GM12878 (cell line): ENCODE data around the gene PLXNB3. TPM values are rescaled to one million over a fixed set of nuclear protein-coding genes. Genes with fewer than 3 reads are reported as not detected.
A peak's percentile ranks its signal among the peaks of the same experiment; 100 is the strongest.

Experiments
- CBFB ChIP-seq: IDR thresholded peaks from 2 replicates; pipeline ENCODE4 v1.6.1; 2016; ENCODE audit warnings: antibody characterized with exemption, low read depth
- CHD2 ChIP-seq: IDR thresholded peaks from 2 replicates; pipeline ENCODE4 v1.6.1; 2011; ENCODE audit warnings: low read depth, low read length, improper control_type of control experiment, borderline replicate concordance
- FOS ChIP-seq: IDR thresholded peaks from 3 replicates; pipeline ENCODE4 v1.6.1; 2011; ENCODE audit warnings: borderline replicate concordance; ENCODE audit not compliant: insufficient read length; ENCODE audit errors: extremely low read depth
- HCFC1 ChIP-seq: fragments of 150-350 bp; IDR thresholded peaks from 2 replicates; pipeline ENCODE4 v1.6.1; 2014; ENCODE audit warnings: low read length
- IKZF1 ChIP-seq: fragments of 450-650 bp; conservative IDR thresholded peaks from 2 replicates; pipeline ENCODE4 v1.6.1; 2017; ENCODE audit warnings: antibody characterized with exemption, mild to moderate bottlenecking
- JUNB ChIP-seq: IDR thresholded peaks from 2 replicates; pipeline ENCODE4 v1.6.1; 2016; ENCODE audit warnings: antibody characterized with exemption, mild to moderate bottlenecking
- MTA3 ChIP-seq: IDR thresholded peaks from 2 replicates; pipeline ENCODE4 v1.6.1; 2012; ENCODE audit warnings: low read length, inconsistent platforms, borderline replicate concordance
- RELA ChIP-seq: fragments of 450-650 bp; IDR thresholded peaks from 2 replicates; pipeline ENCODE4 v1.8.0; 2014; ENCODE audit warnings: borderline replicate concordance; ENCODE audit not compliant: partially characterized antibody
- SMAD1 ChIP-seq: fragments of 450-650 bp; IDR thresholded peaks from 2 replicates; pipeline ENCODE4 v1.6.1; 2018; ENCODE audit warnings: mild to moderate bottlenecking, low read depth; ENCODE audit not compliant: partially characterized antibody
- SREBF1 ChIP-seq: IDR thresholded peaks from 2 replicates; pipeline ENCODE4 v1.6.1; 2012; ENCODE audit warnings: mild to moderate bottlenecking, low read length
- ZSCAN29 ChIP-seq: fragments of 450-650 bp; IDR thresholded peaks from 2 replicates; pipeline ENCODE4 v1.6.1; 2017; ENCODE audit warnings: mild to moderate bottlenecking, moderate library complexity
- polyA plus RNA-seq, 11 experiments: library from polyadenylated mRNA; depleted of rRNA in 4 of 11; unstranded in 6 of 11; stranded (reverse) in 5 of 11; fragments of >200 nt; fragmentation: Nextera tagmentation in 4 of 11; fragmentation: Illumina TruSeq in 1 of 11; extraction: Ambion mirVana in 4 of 11; extraction: Trizol in 1 of 11; gene quantifications; 1 replicate in 1 of 11; 2 replicates in 10 of 11; pipeline versions ENCODE4 v1.2.1 to v1.2.3, GENCODE V29; 2011 to 2016; ENCODE audit warnings: inconsistent platforms in 2 of 11, missing spikeins in 2 of 11, low read depth in 1 of 11
- total RNA-seq, 4 experiments: library from RNA; depleted of rRNA in 3 of 4; stranded (reverse); fragments of >200 nt in 3 of 4; fragmentation: Illumina TruSeq in 1 of 4; extraction: Trizol in 1 of 4; gene quantifications; 2 replicates each; pipeline versions ENCODE4 v1.2.1 to v1.2.3, GENCODE V29; 2013 to 2021
- TF ChIP-seq, protein P1 (sequence below): IDR thresholded peaks from 2 replicates; pipeline ENCODE4 v1.6.1; 2011; ENCODE audit warnings: mild to moderate bottlenecking, low read depth, low read length, moderate library complexity; ENCODE audit not compliant: insufficient replicate concordance
- TF ChIP-seq, protein P2 (sequence below): fragments of 450-650 bp; formaldehyde crosslinking; IDR thresholded peaks from 2 replicates; pipeline ENCODE4 v1.5.0; 2022; ENCODE audit warnings: mild to moderate bottlenecking, missing genetic modification characterization
- TF ChIP-seq, protein P3 (sequence below): fragments of 450-650 bp; IDR thresholded peaks from 2 replicates; pipeline ENCODE4 v1.6.1; 2017; ENCODE audit warnings: antibody characterized with exemption, mild to moderate bottlenecking, moderate library complexity
- TF ChIP-seq, protein P4 (sequence below): fragments of 450-650 bp; IDR thresholded peaks from 2 replicates; pipeline ENCODE4 v1.6.1; 2016; ENCODE audit warnings: mild to moderate bottlenecking

Gene PLXNB3
- total and polyA plus RNA-seq, 10 of the 15 experiments (the other 5 are each of a cell fraction or from before 2014, with no cell fraction given), result 0.06 to 0.68 (median 0.19) TPM; not detected in 4

DNA sequence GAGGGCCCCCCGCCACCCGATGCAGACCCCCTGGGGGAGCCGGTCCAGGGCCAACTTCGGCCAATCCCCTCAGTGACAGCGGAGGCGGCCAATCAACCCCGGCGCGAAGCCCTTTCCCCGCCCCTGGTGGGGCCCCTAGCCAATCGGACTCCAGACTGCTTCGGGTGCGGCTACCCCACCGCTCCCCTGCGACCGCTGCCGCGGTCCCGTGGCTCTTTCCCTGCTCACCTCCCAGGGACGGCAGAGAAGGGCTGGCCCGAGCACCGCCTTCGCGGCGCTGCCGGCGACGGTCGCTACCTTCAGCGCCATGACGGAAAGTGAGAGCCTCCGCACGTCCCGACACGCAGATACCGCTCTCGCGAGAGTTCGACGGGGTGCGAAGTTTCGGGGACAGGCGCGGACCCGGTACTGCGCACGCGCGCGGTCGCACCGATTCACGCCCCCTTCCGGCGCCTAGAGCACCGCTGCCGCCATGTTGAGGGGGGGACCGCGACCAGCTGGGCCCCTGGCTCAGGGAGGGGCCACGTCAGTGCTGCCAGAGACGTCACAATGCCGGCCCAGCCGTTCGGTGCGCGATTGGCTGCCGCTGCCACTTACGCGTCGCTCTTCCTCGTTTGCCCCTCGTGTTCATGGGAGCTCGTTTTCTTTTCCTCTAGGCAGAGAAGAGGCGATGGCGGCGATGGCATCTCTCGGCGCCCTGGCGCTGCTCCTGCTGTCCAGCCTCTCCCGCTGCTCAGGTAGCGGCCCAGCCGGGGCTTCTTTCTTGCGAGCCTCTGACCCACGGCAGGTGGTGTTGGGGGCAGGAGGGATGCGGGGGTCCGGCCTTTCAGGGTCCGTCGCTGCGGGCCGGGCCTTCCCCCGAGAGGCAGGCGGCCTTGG is 30.2 kb downstream of the PLXNB3 start, which contains the start of the genes IDH3G and SSR4 (continued):
- TF ChIP-seq, protein P1, sequence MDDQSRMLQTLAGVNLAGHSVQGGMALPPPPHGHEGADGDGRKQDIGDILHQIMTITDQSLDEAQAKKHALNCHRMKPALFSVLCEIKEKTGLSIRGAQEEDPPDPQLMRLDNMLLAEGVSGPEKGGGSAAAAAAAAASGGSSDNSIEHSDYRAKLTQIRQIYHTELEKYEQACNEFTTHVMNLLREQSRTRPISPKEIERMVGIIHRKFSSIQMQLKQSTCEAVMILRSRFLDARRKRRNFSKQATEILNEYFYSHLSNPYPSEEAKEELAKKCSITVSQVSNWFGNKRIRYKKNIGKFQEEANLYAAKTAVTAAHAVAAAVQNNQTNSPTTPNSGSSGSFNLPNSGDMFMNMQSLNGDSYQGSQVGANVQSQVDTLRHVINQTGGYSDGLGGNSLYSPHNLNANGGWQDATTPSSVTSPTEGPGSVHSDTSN, result peak; percentile 94
- TF ChIP-seq ZSCAN29 (no peak), IKZF1 (peak; percentile 41; the same call in 1 of the 2 replicates), MTA3 (no peak), JUNB (no peak), FOS (peak; percentile 35), SMAD1 (no peak), SREBF1 (no peak), RELA (no peak), HCFC1 (peak; percentile 37), CBFB (no peak), CHD2 (peak; percentile 99)
- TF ChIP-seq, protein P2, sequence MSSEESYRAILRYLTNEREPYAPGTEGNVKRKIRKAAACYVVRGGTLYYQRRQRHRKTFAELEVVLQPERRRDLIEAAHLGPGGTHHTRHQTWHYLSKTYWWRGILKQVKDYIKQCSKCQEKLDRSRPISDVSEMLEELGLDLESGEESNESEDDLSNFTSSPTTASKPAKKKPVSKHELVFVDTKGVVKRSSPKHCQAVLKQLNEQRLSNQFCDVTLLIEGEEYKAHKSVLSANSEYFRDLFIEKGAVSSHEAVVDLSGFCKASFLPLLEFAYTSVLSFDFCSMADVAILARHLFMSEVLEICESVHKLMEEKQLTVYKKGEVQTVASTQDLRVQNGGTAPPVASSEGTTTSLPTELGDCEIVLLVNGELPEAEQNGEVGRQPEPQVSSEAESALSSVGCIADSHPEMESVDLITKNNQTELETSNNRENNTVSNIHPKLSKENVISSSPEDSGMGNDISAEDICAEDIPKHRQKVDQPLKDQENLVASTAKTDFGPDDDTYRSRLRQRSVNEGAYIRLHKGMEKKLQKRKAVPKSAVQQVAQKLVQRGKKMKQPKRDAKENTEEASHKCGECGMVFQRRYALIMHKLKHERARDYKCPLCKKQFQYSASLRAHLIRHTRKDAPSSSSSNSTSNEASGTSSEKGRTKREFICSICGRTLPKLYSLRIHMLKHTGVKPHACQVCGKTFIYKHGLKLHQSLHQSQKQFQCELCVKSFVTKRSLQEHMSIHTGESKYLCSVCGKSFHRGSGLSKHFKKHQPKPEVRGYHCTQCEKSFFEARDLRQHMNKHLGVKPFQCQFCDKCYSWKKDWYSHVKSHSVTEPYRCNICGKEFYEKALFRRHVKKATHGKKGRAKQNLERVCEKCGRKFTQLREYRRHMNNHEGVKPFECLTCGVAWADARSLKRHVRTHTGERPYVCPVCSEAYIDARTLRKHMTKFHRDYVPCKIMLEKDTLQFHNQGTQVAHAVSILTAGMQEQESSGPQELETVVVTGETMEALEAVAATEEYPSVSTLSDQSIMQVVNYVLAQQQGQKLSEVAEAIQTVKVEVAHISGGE (CRISPR knock-in tag), result no peak
- TF ChIP-seq, protein P3, sequence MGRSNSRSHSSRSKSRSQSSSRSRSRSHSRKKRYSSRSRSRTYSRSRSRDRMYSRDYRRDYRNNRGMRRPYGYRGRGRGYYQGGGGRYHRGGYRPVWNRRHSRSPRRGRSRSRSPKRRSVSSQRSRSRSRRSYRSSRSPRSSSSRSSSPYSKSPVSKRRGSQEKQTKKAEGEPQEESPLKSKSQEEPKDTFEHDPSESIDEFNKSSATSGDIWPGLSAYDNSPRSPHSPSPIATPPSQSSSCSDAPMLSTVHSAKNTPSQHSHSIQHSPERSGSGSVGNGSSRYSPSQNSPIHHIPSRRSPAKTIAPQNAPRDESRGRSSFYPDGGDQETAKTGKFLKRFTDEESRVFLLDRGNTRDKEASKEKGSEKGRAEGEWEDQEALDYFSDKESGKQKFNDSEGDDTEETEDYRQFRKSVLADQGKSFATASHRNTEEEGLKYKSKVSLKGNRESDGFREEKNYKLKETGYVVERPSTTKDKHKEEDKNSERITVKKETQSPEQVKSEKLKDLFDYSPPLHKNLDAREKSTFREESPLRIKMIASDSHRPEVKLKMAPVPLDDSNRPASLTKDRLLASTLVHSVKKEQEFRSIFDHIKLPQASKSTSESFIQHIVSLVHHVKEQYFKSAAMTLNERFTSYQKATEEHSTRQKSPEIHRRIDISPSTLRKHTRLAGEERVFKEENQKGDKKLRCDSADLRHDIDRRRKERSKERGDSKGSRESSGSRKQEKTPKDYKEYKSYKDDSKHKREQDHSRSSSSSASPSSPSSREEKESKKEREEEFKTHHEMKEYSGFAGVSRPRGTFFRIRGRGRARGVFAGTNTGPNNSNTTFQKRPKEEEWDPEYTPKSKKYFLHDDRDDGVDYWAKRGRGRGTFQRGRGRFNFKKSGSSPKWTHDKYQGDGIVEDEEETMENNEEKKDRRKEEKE, result no peak
- TF ChIP-seq, protein P4, sequence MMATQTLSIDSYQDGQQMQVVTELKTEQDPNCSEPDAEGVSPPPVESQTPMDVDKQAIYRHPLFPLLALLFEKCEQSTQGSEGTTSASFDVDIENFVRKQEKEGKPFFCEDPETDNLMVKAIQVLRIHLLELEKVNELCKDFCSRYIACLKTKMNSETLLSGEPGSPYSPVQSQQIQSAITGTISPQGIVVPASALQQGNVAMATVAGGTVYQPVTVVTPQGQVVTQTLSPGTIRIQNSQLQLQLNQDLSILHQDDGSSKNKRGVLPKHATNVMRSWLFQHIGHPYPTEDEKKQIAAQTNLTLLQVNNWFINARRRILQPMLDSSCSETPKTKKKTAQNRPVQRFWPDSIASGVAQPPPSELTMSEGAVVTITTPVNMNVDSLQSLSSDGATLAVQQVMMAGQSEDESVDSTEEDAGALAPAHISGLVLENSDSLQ, result peak; percentile 97
